Measurements from ENCODE around the gene LPXN. TPM values are rescaled to one million over a fixed set of nuclear protein-coding genes. Genes with fewer than 3 reads are reported as not detected.

The LPXN gene
- total and polyA plus RNA-seq, 7 donors: 0.73 to 4.7 (median 2.8) TPM

DNA sequence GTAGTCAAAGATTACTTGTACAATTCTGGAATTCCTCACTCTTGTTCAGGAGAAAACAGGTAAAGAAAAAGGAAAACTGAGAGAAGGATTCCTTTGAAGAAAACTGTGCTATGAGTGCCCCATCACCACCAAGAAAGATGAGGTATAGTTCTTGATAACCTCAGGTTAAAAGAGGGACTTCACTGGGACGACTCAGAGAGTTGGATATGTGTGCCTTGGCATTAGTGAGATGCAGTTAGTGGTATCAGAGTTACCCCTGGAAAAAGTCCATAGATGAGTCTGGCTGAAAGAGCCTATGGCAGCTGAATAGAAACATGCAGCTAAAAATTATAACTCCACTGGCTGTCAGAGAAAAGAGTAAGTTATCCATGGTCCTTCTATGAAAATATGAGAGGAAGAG is 28.8 kb downstream of the LPXN start:
- H3K27ac ChIP-seq: no peak overlapping the region
- intact Hi-C loops (cut with DNase I): no loop called here
- ATAC-seq (no peak), DNase-seq (no peak)
- H3K9me3 ChIP-seq: no peaks in the 10 kb centered on the region
- WGBS, 3 donors: 18 to 44% (median 42%) methylated on average over 1 of the region's 1 CpG
- no peak for TF ChIP-seq CTCF (IDR thresholded peaks at IDR 0.05)
- peaks cover 16 to 85% of the 10 kb centered on the region in 2 donors for H3K36me3 ChIP-seq (ENCODE audit: insufficient read depth in 1 of 2, low read depth in 1 of 2)
- H3K27me3 ChIP-seq (ENCODE audit: insufficient read depth in 3 of 3, low read length in 2 of 3): no peaks in the 10 kb centered on the region
- no peaks in the 10 kb centered on the region for H3K4me1 ChIP-seq
- no peak overlapping the region for H3K4me3 ChIP-seq

- Histone ChIP-seq H3K27me3 (ENCODE audit: insufficient read depth in 3 of 3, low read length in 2 of 3) (no peaks in the 10 kb centered on the region), H3K4me1 (no peaks in the 10 kb centered on the region), H3K9me3 (no peaks in the 10 kb centered on the region), H3K27ac (no peak overlapping the region), H3K4me3 (no peak overlapping the region), H3K36me3 (ENCODE audit: insufficient read depth in 1 of 2, low read depth in 1 of 2) (peaks cover 3 to 50% of the 10 kb centered on the region in 2 donors)
- 89 to 98% (median 94%) methylated on average over 25 of the region's 25 CpGs for WGBS, 3 donors
- ATAC-seq: no peak
- TF ChIP-seq CTCF (IDR thresholded peaks at IDR 0.05): no peak
- intact Hi-C loops (cut with DNase I): no loop called here
- no peak for DNase-seq
Measured at GRCh38 chr11:58531865-58532341, 43.8 kb downstream of the LPXN start.

DNA sequence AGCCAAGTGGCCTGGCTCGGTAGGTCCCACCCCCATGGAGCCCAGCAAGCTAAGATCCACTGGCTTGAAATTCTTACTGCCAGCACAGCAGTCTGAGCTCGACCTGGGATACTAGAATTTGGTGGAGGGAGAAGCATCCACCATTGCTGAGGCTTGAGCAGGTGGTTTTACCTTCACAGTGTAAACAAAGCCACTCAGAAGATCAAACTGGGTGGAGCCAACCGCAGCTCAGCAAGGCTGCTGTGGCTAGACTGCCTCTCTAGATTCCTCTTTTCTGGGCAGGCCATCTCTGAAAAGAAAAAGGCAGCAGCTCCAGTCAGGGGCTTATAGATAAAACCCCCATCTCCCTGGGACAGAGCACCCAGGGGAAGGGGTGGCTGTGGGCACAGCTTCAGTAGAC is 45.4 kb downstream of the LPXN start:
- H3K4me1 ChIP-seq: no peaks in the 10 kb centered on the region
- no peak for TF ChIP-seq CTCF (IDR thresholded peaks at IDR 0.05)

DNA sequence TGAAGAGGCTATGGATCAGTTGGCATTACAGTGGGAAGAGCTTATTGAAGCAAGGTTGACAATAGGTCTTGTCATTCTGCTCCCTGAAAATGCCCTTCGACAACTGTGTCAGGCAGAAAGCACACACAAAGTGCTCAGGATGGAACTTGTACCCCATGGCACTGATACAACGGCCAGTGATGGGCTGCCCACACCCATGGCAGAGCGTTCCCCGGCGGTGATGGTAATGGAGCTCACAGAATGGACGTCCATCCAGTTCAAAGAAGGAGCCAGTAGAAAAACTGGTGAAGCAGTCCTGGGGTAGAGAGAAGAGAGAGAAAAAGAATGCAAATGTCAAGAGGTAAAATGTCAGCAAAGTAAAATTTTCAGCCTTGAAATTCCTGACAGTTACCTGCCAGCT is 48.2 kb downstream of the LPXN start:
- no peak overlapping the region for H3K27ac ChIP-seq
- 92 to 94% (median 93%) methylated on average over 6 of the region's 6 CpGs for WGBS, 3 donors
- H3K9me3 ChIP-seq: no peaks in the 10 kb centered on the region
- no peaks in the 10 kb centered on the region for H3K27me3 ChIP-seq (ENCODE audit: insufficient read depth in 3 of 3, low read length in 2 of 3)
- peaks cover 3 to 49% of the 10 kb centered on the region in 2 donors for H3K36me3 ChIP-seq (ENCODE audit: insufficient read depth in 1 of 2, low read depth in 1 of 2)
- intact Hi-C loops (cut with DNase I): loop anchor here in 1 of 2 donors (10.0 kb wide), 1 partner anchor 783 kb away; the partner anchor contains the start of gene SELENOH
- H3K4me1 ChIP-seq: no peaks in the 10 kb centered on the region
- no peak for TF ChIP-seq CTCF (IDR thresholded peaks at IDR 0.05)
- ATAC-seq (no peak), DNase-seq (no peak)
- no peak overlapping the region for H3K4me3 ChIP-seq

More for the DNA sequence above, 45.4 kb downstream of the LPXN start:
- Histone ChIP-seq H3K4me3 (no peak overlapping the region), H3K27me3 (ENCODE audit: insufficient read depth in 3 of 3, low read length in 2 of 3) (no peaks in the 10 kb centered on the region), H3K36me3 (ENCODE audit: insufficient read depth in 1 of 2, low read depth in 1 of 2) (peaks cover 3 to 57% of the 10 kb centered on the region in 2 donors), H3K27ac (no peak overlapping the region), H3K9me3 (no peaks in the 10 kb centered on the region)
- ATAC-seq (no peak), DNase-seq (no peak)
- WGBS, 3 donors: 79 to 88% (median 85%) methylated on average over 3 of the region's 3 CpGs
- intact Hi-C loops (cut with DNase I): no loop called here

- H3K27me3 ChIP-seq (ENCODE audit: insufficient read depth in 3 of 3, low read length in 2 of 3): no peaks in the 10 kb centered on the region
- no peak overlapping the region for H3K4me3 ChIP-seq
- no peaks in the 10 kb centered on the region for H3K4me1 ChIP-seq
- peaks cover 3 to 42% of the 10 kb centered on the region in 2 donors for H3K36me3 ChIP-seq (ENCODE audit: insufficient read depth in 1 of 2, low read depth in 1 of 2)
- no peaks in the 10 kb centered on the region for H3K9me3 ChIP-seq
- no peak for TF ChIP-seq CTCF (IDR thresholded peaks at IDR 0.05)
- intact Hi-C loops (cut with DNase I): loop anchor here in 1 of 2 donors (10.0 kb wide), 1 partner anchor 782 kb away; the partner anchor contains the start of gene SELENOH
- DNase-seq (no peak), ATAC-seq (no peak)
- WGBS, 3 donors: 80 to 90% (median 81%) methylated on average over 3 of the region's 3 CpGs
- no peak overlapping the region for H3K27ac ChIP-seq
Measured at GRCh38 chr11:58526721-58527120, 48.9 kb downstream of the LPXN start.

All from psoas muscle (tissue), 8 donors.